Mucosa of descending colon (tissue), 3 donors: ENCODE results near the gene ENTREP1. TPM values are rescaled to one million over a fixed set of nuclear protein-coding genes. Genes with fewer than 3 reads are reported as not detected.

Source experiments
- ATAC-seq: fragments of 200-7000 bp; cut with Tn5 transposase; one replicate; pipeline ENCODE4 v1.9.1; 2020; ENCODE audit warnings: mild to moderate bottlenecking, moderate library complexity
- DNase-seq, 3 donors: peaks; one replicate each; pipeline ENCODE4 v3.0.0-alpha.2; 2020
- H3K36me3 ChIP-seq: fragments of 200-600 bp; one replicate; pipeline ENCODE4 v1.8.0; 2021; ENCODE audit warnings: low read depth, mild to moderate bottlenecking
- H3K4me1 ChIP-seq: fragments of 200-600 bp; one replicate; pipeline ENCODE4 v1.8.0; 2021; ENCODE audit warnings: low read depth, mild to moderate bottlenecking
- H3K4me3 ChIP-seq: fragments of 200-600 bp; one replicate; pipeline ENCODE4 v1.8.0; 2021; ENCODE audit warnings: mild to moderate bottlenecking
- H3K9me3 ChIP-seq: fragments of 200-600 bp; one replicate; pipeline ENCODE4 v1.8.0; 2021; ENCODE audit warnings: mild to moderate bottlenecking
- intact Hi-C, 2 donors: fragments of 100-400 bp; cut with DNase I in 1 of 2; cut with micrococcal nuclease in 1 of 2; formaldehyde crosslinking; loops; one replicate each; pipeline versions ENCODE4 v1.11.0 to v1.11.1; 2022; cut with DNase I, micrococcal nuclease
- total RNA-seq, 3 donors: library from RNA; stranded (reverse); fragmentation: NEBNext Ultra II Directional in 2 of 3; extraction: Animal tissue kit (Norgen Biotek cat#: 25700) in 2 of 3; gene quantifications; one replicate each; pipeline versions ENCODE4 v1.2.1 to v1.2.4, GENCODE V29; 2021 to 2023
- TF ChIP-seq, protein P1 (sequence below): fragments of 200-600 bp; IDR thresholded peaks from one replicate; pipeline ENCODE4 v1.8.0; 2022; ENCODE audit warnings: antibody characterized with exemption, mild to moderate bottlenecking
- donor health status: DM: no; HTN: no; CAD: no; lungs with moderate emphysema.
- donor health status: DM: no; HTN: no; CAD: no.
- donor health status: DM: no; HTN: yes; CAD: no.

ENTREP1 gene
- total RNA-seq, 3 donors from 2014 or later, result 1.3 to 4.1 (median 3.4) TPM

DNA sequence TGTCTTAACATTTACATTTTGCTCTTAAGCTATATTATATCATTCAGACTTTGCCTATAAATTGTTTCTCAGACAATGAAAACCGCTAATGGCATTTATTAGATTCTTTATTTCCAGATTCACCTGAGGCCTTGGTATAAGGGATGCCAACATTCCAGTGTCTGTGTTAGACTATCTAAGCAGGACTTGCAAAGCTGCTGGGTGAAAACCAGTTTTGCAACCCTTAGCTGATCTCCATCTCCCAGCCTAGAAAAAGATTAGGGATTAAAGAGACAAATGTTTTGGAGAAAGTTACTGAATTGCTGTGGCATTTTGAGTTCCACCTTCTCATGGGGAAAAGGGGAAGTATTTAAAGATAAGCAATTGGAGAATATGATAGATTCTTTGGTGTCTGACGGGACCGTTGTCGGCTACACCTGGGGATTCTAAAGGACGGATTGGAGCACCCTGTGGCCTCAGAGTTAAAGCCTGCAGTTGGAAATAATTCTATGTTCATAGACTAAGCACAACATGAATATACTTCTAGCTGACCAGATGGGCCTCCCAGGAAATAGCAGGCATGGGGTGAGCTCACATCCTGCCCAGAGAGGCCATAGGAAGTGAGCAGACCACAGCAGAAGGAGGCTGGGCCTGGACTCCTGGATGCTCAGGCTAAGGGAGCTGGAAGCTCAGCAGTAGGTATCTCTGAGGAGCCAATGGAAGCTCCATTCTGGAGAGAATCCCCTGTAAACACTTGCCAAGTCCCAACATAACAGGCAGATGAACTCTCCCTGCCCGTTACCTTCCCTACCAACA lies 21.8 kb downstream of the ENTREP1 start:
- H3K36me3 ChIP-seq, result no peaks in the 10 kb centered on the region
- no peaks in the 10 kb centered on the region for H3K9me3 ChIP-seq
- no peak for DNase-seq
- intact Hi-C loops, result no loop called here
- ATAC-seq, result no peak
- H3K4me3 ChIP-seq, result no peak overlapping the region
- no peaks in the 10 kb centered on the region for H3K4me1 ChIP-seq
- TF ChIP-seq, protein P1, sequence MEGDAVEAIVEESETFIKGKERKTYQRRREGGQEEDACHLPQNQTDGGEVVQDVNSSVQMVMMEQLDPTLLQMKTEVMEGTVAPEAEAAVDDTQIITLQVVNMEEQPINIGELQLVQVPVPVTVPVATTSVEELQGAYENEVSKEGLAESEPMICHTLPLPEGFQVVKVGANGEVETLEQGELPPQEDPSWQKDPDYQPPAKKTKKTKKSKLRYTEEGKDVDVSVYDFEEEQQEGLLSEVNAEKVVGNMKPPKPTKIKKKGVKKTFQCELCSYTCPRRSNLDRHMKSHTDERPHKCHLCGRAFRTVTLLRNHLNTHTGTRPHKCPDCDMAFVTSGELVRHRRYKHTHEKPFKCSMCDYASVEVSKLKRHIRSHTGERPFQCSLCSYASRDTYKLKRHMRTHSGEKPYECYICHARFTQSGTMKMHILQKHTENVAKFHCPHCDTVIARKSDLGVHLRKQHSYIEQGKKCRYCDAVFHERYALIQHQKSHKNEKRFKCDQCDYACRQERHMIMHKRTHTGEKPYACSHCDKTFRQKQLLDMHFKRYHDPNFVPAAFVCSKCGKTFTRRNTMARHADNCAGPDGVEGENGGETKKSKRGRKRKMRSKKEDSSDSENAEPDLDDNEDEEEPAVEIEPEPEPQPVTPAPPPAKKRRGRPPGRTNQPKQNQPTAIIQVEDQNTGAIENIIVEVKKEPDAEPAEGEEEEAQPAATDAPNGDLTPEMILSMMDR, result no peak

DNA sequence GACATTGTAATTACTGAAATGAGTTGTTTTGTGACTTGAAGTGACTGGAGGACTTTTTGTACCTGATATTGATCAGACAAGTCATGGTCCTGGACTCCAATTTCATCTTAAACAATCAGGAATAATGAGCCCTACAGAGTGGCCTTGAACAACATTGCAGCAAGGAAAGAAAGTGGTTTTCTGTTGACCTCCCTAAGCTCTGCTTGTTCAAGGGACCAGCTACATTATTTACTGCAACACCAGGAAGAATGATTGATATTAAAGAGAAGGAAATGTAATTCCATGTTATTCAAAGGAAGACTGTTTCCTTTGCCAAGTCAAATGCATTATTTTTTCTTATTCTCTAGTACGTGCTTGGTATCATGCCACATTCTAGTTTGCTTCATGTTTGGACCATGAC lies 22.6 kb downstream of the ENTREP1 start:
- Histone ChIP-seq H3K4me3 (no peak overlapping the region), H3K4me1 (no peaks in the 10 kb centered on the region), H3K36me3 (no peaks in the 10 kb centered on the region), H3K9me3 (no peaks in the 10 kb centered on the region)
- intact Hi-C loops, result no loop called here
- TF ChIP-seq, protein P1, result no peak
- DNase-seq (no peak), ATAC-seq (no peak)

DNA sequence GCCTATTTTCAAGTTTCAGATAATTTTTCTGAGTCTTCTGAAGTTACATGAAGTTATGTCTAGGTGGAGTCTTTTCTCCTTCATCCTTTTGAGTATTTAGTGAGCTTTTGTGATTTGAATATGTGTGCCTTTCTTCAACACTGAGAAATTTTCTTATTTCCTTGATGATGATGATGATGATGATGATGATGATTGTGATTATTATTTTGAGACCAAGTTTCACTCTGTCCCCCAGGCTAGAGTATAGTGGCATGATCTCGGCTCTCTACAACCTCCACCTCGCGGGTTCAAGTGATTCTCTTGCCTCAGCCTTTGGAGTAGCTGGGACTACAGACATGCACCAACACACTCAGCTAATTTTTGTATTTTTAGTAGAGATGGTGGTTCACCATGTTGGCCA lies 26.2 kb downstream of the ENTREP1 start:
- TF ChIP-seq, protein P1, result no peak
- no peaks in the 10 kb centered on the region for H3K4me1 ChIP-seq
- no peak for ATAC-seq
- intact Hi-C loops, result no loop called here
- no peaks in the 10 kb centered on the region for H3K9me3 ChIP-seq
- DNase-seq, result no peak
- no peak overlapping the region for H3K4me3 ChIP-seq
- H3K36me3 ChIP-seq, result no peaks in the 10 kb centered on the region

DNA sequence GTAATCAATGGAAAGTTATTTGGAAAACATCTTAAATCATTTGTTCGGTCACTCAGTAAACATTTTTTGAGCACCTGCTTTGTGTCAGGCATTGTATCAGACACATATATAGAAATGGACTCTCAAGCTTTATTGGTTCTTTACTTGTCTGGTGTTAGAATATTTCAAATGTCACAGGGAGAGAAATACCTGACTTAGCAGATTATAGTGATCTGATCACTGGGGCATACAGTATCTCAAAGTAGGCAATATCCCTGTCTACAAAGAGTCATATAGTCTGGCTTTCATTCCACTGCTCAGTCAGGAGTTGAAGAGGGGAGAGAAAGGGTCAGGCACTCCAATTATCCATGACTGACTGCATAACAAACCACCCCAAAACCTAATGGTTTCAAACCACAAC lies 30.2 kb downstream of the ENTREP1 start:
- ATAC-seq (no peak), DNase-seq (no peak)
- TF ChIP-seq, protein P1, result no peak
- H3K36me3 ChIP-seq, result no peaks in the 10 kb centered on the region
- H3K4me3 ChIP-seq, result no peak overlapping the region
- no peaks in the 10 kb centered on the region for H3K4me1 ChIP-seq
- H3K9me3 ChIP-seq, result no peaks in the 10 kb centered on the region
- intact Hi-C loops, result no loop called here

DNA sequence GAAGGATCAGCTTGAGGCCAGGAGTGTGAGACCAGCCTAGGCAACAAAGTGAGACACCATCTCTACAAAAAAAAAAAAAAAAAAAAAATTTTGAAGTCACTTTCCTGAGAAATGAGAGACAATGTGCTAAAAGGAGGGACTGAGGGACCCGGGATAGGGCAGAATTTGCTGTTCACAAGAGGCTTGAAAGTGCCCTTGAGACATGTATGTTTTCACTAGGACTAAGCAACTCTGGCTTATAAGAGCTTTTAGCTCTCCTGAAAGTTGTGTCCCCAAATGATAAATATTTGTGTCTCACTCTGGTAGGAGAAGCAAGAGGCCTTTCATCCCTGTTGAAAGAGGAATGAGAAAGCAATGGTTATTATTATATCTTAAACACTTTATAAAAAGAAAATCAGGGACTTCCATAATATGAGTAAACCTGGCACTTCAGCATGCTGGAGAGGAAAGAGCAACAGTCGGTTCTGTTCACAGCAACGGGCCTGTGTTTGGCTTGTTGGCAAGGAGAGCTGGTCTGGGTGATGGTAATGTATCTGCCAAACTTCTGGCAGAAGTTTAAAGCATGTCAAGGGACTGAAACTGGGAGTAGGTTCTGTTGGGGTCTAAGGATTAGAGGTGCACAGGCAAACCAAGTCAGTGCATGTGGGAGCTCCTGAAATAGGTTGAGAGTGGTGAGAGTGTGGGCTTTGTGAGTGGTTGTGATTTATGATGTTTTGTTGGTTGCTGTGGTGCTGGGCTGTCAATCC lies 32.2 kb downstream of the ENTREP1 start:
- DNase-seq (no peak), ATAC-seq (no peak)
- H3K9me3 ChIP-seq, result no peaks in the 10 kb centered on the region
- TF ChIP-seq, protein P1, result no peak
- H3K36me3 ChIP-seq, result no peaks in the 10 kb centered on the region
- intact Hi-C loops, result no loop called here
- H3K4me3 ChIP-seq, result no peak overlapping the region
- H3K4me1 ChIP-seq, result no peaks in the 10 kb centered on the region
